ENCODE measurements around the gene TDP2. TPM values are rescaled to one million over a fixed set of nuclear protein-coding genes. Genes with fewer than 3 reads are reported as not detected.

The TDP2 gene
- total RNA-seq, 3 donors from 2014 or later (not counting 1 experiment from before 2014, with no cell fraction given): 43.2 to 51.9 (median 49.5) TPM

- Histone ChIP-seq H3K4me1 (ENCODE audit: control insufficient read depth, insufficient read depth, low read length) (no peaks in the 10 kb centered on the region), H3K9me3 (ENCODE audit: control insufficient read depth, insufficient read depth, low read length) (no peaks in the 10 kb centered on the region), H3K27ac (ENCODE audit: low read length) (no peak overlapping the region), H3K4me3 (ENCODE audit: low read length) (no peak overlapping the region), H3K36me3 (ENCODE audit: control insufficient read depth, insufficient read depth, low read length) (peaks cover 50% of the 10 kb centered on the region), H3K27me3 (ENCODE audit: control insufficient read depth, insufficient read depth, low read length) (no peaks in the 10 kb centered on the region)
- no peak overlapping the region for H3K4me3 Mint-ChIP-seq
- H3K4me1 Mint-ChIP-seq: peaks cover 16 to 30% of the 10 kb centered on the region in 2 donors
- ATAC-seq (no peak), DNase-seq (no peak)
- TF ChIP-seq CTCF (IDR thresholded peaks at IDR 0.05): no peak
- peaks cover 31% of the 10 kb centered on the region for H3K36me3 Mint-ChIP-seq
- WGBS (ENCODE audit: insufficient coverage): 18% methylated on average over 1 of the region's 1 CpG
- peak overlapping the region; percentile 27 to 40 for H3K27ac Mint-ChIP-seq
- intact Hi-C loops (cut with micrococcal nuclease): no loop called here
- H3K9me3 Mint-ChIP-seq: no peaks in the 10 kb centered on the region
- H3K27me3 Mint-ChIP-seq (ENCODE audit: low read depth in 2 of 2): no peaks in the 10 kb centered on the region
These were observed 11.5 kb downstream of the TDP2 start for GRCh38 chr6:24655215-24655614.

GRCh38 chr6:24650365-24650764, 16.3 kb downstream of the TDP2 start:
- intact Hi-C loops (cut with micrococcal nuclease): no loop called here
- Mint-ChIP-seq H3K9me3 (no peaks in the 10 kb centered on the region), H3K4me1 (peaks cover 13 to 26% of the 10 kb centered on the region in 2 donors), H3K27me3 (ENCODE audit: low read depth in 2 of 2) (peaks cover 0 to 5% of the 10 kb centered on the region in 2 donors), H3K4me3 (no peak overlapping the region), H3K27ac (no peak overlapping the region), H3K36me3 (peaks cover 24% of the 10 kb centered on the region)
- DNase-seq (no peak), ATAC-seq (no peak)
- peaks cover under 1% of the 10 kb centered on the region for H3K27me3 ChIP-seq (ENCODE audit: control insufficient read depth, insufficient read depth, low read length)
- 65% methylated on average over 2 of the region's 3 CpGs for WGBS (ENCODE audit: insufficient coverage)
- H3K9me3 ChIP-seq (ENCODE audit: control insufficient read depth, insufficient read depth, low read length): no peaks in the 10 kb centered on the region
- H3K4me3 ChIP-seq (ENCODE audit: low read length): no peak overlapping the region
- H3K36me3 ChIP-seq (ENCODE audit: control insufficient read depth, insufficient read depth, low read length): peaks cover 46% of the 10 kb centered on the region
- H3K27ac ChIP-seq (ENCODE audit: low read length): no peak overlapping the region
- no peak for TF ChIP-seq CTCF (IDR thresholded peaks at IDR 0.05)
- H3K4me1 ChIP-seq (ENCODE audit: control insufficient read depth, insufficient read depth, low read length): peaks cover 10% of the 10 kb centered on the region

- Histone ChIP-seq H3K4me3 (ENCODE audit: low read length) (no peak overlapping the region), H3K9me3 (ENCODE audit: control insufficient read depth, insufficient read depth, low read length) (no peaks in the 10 kb centered on the region), H3K27ac (ENCODE audit: low read length) (no peak overlapping the region), H3K27me3 (ENCODE audit: control insufficient read depth, insufficient read depth, low read length) (peaks cover 7% of the 10 kb centered on the region), H3K4me1 (ENCODE audit: control insufficient read depth, insufficient read depth, low read length) (peaks cover 11% of the 10 kb centered on the region), H3K36me3 (ENCODE audit: control insufficient read depth, insufficient read depth, low read length) (peaks cover 46% of the 10 kb centered on the region)
- Mint-ChIP-seq H3K27me3 (ENCODE audit: low read depth in 2 of 2) (peaks cover 0 to 7% of the 10 kb centered on the region in 2 donors), H3K4me3 (no peak overlapping the region), H3K9me3 (no peaks in the 10 kb centered on the region), H3K36me3 (peaks cover 24% of the 10 kb centered on the region), H3K27ac (no peak overlapping the region), H3K4me1 (peaks cover 16 to 28% of the 10 kb centered on the region in 2 donors)
- DNase-seq (no peak), ATAC-seq (no peak)
- no peak for TF ChIP-seq CTCF (IDR thresholded peaks at IDR 0.05)
- intact Hi-C loops (cut with micrococcal nuclease): no loop called here
- no CpG with 5 or more reads among the region's 2 CpGs for WGBS (ENCODE audit: insufficient coverage)
These were observed 17.0 kb downstream of the TDP2 start for GRCh38 chr6:24649691-24650090.

- intact Hi-C loops (cut with micrococcal nuclease): no loop called here
- H3K4me3 Mint-ChIP-seq: no peak overlapping the region
- H3K9me3 Mint-ChIP-seq: no peaks in the 10 kb centered on the region
- H3K9me3 ChIP-seq (ENCODE audit: control insufficient read depth, insufficient read depth, low read length): no peaks in the 10 kb centered on the region
- DNase-seq (no peak), ATAC-seq (no peak)
- WGBS (ENCODE audit: insufficient coverage): 100% methylated on average over 3 of the region's 5 CpGs
- TF ChIP-seq CTCF (IDR thresholded peaks at IDR 0.05): no peak
- peaks cover 0 to 12% of the 10 kb centered on the region in 2 donors for H3K27me3 Mint-ChIP-seq (ENCODE audit: low read depth in 2 of 2)
- peaks cover 11% of the 10 kb centered on the region for H3K4me1 ChIP-seq (ENCODE audit: control insufficient read depth, insufficient read depth, low read length)
- peaks cover 16 to 20% of the 10 kb centered on the region in 2 donors for H3K4me1 Mint-ChIP-seq
- peaks cover 35% of the 10 kb centered on the region for H3K36me3 ChIP-seq (ENCODE audit: control insufficient read depth, insufficient read depth, low read length)
- H3K4me3 ChIP-seq (ENCODE audit: low read length): no peak overlapping the region
- H3K27ac ChIP-seq (ENCODE audit: low read length): no peak overlapping the region
- H3K27me3 ChIP-seq (ENCODE audit: control insufficient read depth, insufficient read depth, low read length): peaks cover 19% of the 10 kb centered on the region
- H3K27ac Mint-ChIP-seq: peak overlapping the region in 1 of 2 donors; percentile 72
- peaks cover 16% of the 10 kb centered on the region for H3K36me3 Mint-ChIP-seq
These were observed 18.4 kb downstream of the TDP2 start for GRCh38 chr6:24648276-24648675.
